Activated CD4-positive, alpha-beta T cell treated with anti-CD3 and anti-CD28 coated beads, Interleukin-10, Interleukin-2, amounts not matched to agents 100 ng/mL and 50 ng/mL, durations not matched to agents 16 hours and 8 hours (primary cell): ENCODE data around the gene AKAP6.

Source experiments
- DNase-seq: peaks from one replicate; pipeline ENCODE4 v3.0.0-alpha.2; 2020

Gene AKAP6

DNA sequence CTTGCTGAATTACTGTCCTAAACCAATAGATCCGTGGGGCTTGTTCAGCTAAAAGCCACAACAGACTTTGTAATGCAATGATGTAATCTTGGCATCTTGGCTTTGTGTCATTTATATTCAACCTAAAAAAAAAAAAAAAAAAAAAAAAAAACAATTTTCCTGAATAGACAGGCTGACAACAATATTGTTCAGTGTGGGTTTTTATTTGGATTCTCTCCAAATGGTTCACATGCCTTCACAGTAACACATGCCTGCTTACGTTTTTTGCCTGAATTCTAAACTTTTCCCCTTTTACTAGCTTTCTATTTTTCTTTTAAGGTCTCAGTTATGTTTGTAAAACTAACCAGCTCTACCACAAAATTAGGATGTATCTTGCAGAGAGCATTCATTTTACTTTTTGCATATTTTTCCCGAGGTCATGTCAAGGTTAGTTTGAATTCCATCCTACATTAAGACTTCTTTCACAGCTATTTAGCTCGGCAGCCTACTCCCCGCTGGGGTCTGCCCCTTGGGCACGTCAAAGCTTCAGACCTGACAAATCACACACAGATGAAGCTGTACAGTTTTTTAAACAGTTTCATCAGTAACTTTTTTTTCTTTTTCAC is 395.9 kb downstream of the AKAP6 start:
- DNase-seq: no peak

DNA sequence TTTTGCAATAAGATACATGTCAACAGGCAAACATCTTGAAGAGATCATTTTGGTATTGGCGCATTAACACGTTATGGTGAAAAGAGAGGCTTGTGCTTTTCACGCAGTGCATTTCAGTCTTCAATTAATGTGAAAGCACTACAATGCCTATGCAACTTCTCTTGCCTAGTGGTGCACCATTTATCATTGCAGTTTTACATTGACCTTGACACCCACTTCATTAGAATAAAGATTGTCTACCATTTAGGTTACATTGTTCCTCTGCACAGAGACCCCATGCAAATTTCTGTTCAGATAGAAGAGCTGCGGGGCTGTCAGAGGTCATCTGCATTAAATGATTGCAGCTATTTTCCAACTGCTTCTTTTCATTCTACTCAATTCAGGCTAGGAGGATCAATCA is 397.4 kb downstream of the AKAP6 start:
- DNase-seq: no peak

DNA sequence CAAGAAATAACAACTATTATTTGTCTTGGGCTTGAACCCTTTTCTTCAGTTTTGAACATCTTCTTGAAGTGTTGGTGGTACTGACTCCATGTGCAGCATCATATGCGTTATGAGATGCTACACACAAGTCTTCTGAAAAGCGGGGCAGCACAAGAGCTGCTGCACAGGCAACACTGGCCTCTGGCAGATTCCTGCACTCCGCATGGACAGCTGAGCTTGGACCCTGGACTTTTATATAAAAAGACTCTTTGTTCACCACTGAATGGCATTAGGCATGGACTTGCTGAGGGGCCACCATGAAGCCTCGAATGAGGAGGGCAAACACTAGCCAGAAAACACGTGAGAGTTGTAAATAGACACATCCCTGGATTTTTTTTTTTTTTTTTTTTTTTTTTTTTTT is 398.7 kb downstream of the AKAP6 start:
- no peak for DNase-seq

DNA sequence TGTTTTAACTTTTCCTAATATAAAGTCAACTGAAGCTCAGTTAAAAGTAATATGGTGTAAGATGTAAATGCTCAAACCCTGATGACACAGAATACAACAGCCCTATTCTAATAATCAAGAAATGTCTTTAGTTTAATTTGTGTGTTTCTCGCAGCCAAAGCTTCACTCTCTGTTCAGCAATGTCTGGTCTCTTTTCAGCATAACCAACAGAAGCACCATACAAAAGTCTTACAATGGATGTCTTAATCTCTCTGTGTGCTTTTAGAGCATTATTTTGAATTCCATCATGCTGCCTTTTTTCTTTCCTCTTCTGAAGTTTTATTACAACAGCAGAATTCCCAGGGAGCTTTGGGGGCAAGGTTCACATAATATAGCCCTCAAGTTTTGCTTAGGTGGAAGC is 399.4 kb downstream of the AKAP6 start:
- no peak for DNase-seq

DNA sequence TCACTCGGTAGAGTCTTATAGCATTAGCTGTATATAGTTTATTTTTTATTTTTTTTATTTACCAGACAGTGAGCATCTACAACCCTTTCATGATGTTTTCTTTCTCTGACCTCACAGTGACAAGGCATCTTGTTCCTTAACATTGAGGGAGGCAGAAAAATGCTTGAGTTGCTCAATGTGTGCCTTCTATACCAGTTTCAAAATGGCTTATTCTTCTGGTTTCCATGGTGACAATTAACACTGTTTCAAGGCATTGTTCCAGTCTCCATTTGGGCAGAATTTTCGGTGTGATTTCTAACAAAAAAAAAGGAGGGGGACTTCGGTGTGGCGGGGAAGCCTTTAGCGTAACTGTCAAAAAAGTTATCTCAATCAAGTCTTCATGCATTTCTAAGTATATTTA is 399.9 kb downstream of the AKAP6 start:
- no peak for DNase-seq

DNA sequence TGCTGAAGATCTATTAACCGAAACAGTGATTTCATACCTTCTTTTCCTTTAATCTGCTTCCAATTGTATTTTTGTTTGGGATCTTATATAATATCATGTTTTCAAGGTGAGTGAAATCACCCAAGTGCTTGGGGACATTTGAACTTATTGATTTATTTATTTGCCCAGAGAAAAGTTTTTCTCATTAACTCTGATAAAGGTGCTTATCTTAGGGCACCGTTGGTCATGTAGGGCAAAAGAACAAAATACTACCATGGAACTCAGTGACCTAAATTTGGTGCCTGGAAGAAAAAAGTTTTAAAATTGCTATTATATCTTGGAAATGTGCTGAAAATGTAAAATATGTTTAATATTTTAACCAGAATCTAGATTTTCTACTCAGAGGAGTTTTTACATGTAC is 402.2 kb downstream of the AKAP6 start:
- DNase-seq: no peak

DNA sequence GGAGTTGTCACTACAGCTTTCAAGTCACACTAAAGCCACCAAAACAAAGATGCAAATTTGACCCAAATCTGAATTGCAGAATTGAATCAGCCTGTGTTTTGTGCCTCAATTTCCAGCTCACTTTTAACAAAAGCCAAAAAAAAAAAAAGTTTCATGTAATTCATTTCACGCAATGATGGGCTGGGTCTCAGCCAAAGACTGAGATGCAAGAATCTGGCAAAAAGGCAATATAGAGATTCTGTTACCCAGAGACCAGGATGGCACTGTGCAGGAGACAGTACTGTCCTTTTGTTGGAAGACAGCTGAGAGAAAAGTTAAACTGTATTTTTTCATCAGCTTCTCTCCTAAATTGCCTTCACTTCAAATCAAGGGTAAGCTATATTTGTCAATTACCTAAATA is 403.9 kb downstream of the AKAP6 start:
- no peak for DNase-seq

DNA sequence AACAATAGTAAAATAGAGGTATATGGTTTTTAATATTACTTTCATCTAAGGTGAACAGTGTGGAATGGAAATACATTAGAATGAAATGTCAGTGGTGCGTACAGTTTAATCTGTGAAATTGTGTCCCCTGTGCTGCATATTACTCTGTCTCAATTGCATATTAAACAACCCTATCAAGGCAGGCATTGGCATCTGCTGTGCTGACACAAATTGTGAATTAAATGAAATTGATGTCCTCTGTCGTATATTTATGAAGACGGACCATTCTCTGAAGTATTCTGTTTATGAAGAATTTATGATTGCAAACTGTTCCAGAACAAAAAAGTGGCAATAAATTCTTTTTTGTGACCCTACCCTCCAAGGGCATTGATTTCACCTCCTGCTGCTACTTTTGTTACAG is 405.2 kb downstream of the AKAP6 start:
- no peak for DNase-seq

DNA sequence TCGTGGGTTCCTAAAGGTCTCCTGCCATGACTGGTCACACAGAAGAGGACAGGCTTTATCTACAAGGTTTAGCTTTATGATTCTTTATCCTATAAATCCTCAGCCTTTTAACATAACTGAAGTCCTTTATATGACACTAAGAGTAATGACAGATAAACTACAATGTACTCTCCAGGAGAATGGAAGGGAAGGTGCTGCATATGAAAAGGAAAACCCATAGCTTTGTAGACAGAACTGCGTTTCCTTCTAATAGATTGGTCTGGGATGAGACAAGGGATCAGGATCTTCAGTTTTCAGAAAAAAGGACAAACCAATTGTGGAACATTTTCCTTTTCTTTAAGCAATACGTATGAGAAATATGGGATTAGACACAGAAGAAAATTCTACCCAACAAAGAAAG is 408.5 kb downstream of the AKAP6 start:
- no peak for DNase-seq

DNA sequence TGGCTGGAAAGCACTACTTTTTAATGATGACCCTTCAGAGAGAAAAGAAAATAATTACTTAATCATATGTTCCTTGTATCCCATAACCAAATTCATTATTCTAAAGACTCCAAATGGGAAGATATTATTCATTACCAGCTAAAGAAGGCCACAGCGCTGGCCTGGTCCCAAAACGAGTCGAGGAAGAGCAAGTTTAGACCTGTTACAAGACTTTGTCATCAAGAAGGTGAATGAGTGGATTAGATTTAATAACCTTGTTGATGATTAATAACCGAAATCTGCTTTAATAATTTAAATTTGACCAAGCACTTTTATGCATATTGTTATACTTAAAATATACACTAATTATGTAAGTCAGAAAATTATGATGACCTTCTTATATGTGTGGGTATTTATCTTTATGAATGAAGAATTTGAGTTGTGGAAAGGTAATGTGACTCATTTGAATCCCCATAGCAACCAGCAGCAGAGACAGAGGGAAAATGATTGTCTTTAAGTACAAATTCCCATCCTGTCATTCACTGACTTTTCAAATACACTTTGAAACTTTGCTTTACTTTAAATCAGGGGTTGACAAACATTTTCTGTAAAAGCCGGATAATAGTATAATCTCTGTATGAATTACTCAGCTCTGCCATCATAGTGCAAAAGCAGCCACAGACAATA is 409.2 kb downstream of the AKAP6 start:
- no peak for DNase-seq

DNA sequence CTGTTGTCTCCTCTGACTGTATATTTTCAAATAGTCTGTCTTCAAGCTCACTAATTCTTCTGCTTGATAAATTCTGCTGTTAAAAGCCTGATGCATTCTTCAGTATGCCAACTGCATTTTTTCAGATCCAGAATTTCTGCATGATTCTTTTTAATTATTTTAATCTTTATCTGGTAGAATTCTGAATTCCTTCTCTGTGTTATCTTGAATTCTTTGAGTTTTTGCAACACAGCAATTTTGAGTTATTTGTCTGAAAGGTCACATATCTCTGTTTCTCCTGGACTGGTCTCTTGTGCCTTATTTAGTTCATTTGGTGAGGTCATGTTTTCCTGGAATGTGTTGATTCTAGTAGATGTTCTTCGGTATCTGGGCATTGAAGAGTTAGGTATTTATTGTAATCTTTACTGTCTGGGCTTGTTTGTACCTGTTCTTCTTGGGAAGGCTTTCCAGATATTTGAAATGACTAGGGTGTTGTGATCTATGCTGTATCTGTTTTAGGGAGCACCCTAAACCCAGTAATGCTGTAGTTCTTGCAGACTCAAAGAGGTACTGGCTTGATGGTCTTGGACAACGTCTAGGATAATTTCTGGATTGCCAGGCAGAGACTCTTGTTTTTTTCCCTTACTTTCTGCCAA is 415.8 kb downstream of the AKAP6 start:
- no peak for DNase-seq

DNA sequence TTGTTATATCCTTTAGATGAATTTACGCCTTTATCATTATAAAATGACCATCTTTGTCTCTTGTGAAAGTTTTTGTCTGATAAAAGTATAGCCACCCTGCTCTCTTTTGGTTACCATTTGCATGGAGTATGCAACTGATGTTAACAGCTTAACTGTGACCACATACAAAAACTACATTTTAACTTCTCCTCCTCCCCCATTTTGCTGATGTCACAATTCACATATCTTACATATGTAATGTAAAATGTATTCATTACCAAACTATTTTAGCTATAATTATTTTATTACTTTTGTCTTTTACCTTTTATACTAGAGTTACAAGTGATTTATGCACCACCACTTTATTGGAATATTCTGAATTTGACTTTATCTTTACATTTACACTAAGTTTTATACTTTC is 425.1 kb downstream of the AKAP6 start:
- no peak for DNase-seq

DNA sequence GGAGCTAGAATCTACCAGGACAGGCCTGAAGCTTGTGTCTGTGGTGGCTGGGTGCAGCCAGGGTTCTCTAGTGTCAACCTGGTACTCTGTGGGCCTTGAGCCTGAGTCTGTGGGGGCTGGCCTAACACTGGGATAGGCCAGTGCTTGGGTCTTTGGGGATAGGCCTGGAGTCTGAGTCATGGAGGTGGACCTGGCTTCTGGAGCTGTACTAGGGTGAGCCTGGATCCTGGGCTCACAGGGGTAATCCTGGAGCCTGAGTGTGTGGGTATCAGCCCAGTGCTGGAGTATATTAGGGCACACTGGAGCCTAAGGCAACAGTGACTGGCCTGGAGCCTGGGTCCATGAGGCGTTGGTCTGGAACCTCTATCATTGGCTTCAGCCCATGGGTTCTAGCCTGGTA is 427.1 kb downstream of the AKAP6 start:
- DNase-seq: no peak

DNA sequence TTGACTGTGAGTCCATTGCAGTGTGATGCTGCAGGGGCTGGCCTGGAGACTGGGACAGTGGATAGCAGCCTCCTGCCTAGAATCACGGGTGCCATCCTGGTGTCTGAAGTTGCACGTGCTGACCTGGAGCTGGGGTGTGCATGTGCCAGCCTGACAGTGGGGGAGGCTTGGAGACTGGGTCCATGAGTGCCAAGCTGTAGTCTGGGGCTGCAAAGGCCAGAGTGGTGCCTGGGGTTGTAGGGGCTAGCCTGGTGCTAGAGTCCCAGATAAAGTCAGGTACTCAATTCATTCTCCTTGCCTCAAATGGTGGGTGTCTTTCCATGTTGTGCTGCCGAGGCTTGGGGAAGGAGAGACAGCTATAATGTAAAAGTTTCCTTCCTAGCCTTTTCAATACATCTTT is 427.7 kb downstream of the AKAP6 start:
- DNase-seq: no peak

DNA sequence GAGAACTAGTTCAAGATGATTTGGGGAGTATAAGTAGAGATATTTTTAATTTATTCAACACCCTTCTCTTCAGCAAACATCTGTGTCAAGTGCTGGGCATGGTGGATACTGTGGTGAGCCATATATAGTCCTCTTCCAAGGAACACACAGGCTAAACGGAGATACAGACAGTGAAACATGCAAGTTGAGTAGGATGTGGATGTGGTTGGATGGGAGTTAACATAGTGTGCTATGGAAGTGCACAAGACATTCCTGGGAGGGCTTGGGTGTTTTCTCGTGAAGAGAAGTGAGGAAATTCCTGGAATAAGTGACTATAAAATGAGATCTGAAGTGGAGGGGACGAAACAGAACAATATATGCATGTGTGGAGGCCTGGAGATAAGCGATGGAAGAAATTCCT is 428.5 kb downstream of the AKAP6 start:
- DNase-seq: no peak

DNA sequence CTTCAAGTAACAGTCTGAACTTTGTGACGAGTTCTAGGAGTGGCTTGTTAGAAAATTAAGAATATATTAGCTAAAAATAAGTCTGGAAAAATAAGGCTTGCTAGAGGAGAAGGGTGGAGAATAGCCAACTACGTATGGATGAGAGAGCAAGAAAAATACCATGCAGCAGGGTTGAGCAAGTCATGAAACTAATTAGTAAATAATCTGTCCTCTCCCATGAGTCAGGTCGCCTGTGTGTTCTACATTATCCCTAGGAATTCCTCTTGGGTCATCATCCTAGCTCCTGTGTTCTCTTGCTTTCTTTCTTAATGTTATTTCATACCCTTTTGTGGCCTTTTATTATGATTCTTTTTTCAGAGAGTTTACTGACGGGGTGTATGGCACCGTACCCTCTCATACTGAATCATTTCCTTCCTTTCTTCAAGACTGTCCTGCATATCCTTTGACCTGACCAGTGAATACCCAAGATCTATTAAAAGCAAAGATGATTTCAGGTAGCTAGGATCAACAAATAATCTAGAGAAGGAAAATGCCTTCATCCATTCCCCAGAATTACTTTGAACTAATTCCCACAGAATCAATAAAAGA is 432.4 kb downstream of the AKAP6 start:
- DNase-seq: no peak

DNA sequence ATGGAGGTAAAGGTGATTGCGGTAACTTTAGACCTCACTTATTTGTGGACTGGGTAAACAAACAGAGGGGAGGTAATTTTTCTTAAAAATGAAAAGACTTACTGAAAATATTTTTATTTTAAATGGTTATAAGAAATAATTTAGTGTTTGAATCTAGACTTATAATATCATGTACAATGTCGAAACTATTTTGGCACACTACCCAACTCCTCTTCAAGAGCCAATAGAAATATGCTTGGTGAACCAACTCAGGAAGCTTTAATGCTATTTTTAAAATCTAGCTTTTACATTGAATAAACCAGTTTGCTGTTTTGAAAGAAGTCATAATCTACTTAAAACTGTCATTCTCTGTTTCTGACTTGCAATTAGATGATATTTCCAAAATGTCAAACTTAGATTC is 433.8 kb downstream of the AKAP6 start:
- DNase-seq: no peak

DNA sequence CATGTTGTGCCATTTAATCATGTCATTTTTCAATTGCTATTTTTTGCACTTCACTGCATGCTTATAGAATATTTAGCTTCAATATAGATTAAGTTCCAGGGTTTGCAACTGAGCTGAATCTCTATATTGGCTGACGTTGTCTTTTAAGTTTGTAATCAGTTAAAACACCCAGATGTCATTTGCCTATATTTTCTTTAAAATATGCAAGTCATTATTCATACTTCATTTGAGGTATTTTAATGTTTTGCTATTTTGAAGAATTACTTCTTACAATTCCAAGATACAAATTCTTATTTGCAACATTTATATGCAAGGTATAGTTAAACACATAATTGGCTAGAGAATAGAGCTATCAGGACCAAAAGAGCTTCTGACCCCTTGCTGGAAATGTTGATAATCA is 434.6 kb downstream of the AKAP6 start:
- DNase-seq: no peak

DNA sequence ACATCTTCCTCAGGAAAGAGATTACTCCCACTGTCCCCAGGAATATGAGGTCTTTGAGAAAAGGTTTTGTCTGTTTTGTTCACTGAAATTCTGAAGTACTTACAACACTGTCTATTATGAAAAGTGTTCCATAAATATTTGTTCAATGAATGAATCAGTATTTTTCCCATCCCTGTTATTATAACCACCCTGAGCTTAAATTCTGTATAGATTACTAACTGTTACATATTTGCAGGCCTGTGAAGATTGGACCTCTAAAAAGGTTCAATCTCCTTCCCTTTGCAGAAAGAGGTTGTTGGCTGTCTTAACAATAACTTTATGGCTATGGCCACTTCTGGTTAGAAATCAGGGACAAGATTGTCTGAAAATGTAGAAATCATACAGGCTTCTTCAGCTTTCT is 435.0 kb downstream of the AKAP6 start:
- DNase-seq: no peak

DNA sequence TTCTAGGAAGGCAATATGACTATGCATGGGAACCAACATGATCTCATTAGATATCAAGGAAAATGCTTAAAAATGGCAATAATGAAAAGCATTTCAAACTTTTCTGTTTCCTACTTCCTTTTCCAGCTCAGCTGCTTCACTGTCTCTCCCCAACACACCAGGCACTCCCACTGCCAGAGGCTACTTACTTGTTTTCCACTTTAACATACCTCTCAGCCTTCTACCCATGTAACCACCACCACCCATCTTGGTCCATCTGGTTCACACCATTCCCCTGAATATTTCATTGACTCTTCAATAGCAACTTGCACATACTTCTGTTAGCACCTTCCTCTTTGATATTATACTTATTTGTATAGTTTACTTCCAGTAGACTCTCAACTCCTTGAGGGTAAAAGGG is 441.3 kb downstream of the AKAP6 start:
- no peak for DNase-seq

DNA sequence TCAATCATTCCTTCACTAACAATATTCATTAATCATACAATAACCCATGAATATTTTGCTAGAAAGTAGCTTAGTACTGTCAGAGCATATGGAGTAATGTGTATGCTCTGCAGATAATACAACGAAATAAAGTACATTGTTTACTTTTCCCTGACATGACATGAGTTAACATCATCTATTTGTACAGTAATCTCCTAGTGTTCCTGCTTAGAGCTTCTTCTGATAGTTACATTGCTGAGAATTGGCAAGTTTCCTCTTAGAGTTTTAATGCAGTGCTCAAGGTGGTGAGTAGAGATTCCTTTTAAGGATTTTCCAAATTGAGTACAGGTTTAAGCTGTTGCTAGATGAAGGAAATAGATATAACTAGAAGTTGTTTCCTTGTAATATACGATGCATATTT is 445.1 kb downstream of the AKAP6 start:
- DNase-seq: no peak

DNA sequence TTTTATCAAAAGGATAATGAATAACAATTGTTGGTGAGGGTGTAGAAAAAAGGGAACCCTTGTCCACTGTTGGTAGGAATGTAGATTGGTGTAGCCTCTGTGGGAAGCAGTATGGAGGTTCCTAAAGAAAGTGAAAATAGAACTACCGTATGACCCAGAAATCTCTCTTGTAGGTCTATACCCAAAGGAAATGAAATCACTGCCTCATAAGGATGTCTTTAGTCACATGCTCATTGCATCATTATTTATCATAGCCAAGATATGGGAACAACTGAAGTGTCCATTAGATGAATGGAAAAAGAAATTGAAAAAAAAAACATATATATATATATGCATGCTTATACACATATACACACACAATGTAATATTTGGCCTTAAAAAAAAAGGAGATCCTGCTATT is 450.7 kb downstream of the AKAP6 start:
- no peak for DNase-seq

DNA sequence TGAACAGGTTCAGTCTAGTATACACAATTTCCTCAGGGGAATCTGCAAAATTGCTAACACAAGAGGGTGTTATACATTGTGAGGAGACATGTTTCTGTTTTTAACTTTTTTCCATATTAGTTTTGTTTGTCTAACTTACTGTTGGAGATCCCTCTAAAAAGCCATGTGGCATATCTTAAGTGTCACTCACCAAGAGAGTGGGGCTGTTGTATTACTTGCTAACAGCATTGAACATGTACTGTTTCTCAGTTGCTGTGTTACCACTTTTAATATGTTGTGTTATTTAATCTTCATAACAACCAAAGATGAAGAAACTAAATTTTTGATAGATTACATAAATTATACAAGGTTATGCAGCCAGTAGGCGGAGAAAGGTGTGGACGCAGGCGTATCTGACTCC is 455.3 kb downstream of the AKAP6 start:
- no peak for DNase-seq

DNA sequence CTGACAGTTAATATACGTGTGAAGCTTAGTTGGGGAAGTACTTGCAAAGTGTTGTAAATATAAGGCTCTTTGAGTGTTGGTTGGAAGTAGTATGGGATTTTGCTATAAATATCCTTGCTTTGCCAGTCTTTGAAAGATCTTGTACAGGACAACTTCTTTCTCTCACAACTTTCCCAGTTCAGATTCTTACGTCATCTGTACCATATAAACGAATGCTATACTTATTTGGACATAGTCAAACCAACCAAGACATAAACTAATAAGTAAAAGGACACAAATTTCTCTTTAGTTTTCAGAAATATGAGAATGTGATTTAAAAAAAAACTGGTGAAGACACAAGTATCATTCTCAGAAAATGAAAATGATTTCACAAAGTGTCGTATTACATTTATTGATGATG is 456.5 kb downstream of the AKAP6 start:
- DNase-seq: no peak

DNA sequence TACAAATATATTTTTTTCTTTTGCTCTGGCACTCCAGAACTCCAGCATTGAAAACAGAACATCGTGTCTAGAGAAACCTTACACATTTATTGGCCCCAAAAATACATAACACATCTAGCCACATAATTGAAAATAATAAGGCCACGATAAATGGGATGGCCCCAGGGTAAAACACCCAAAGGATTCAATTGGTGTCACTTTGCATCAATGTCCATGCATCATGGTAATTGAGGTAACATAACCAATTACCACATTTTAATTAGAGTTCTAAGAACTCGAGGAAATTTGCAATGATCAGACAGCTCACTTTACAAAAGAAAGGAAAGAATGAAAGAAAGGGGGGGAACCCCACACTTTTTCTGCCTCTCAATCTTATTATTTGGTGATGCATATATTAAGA is 457.8 kb downstream of the AKAP6 start:
- DNase-seq: no peak
